SW 1271 (cell line): Measurements from ENCODE around the gene ACSL6.

ENCODE experiments used
- DNase-seq, 2 experiments: peaks; one replicate each; lab custom pipeline; 2025; lab: John Stamatoyannopoulos, UW

ACSL6 gene

GRCh38 chr5:131999441-132000240, 11.8 kb downstream of the ACSL6 start:
- no peak for DNase-seq

- DNase-seq: no peak
Observed at GRCh38 chr5:131999041-131999440, 12.4 kb downstream of the ACSL6 start.

GRCh38 chr5:131998431-131999040, 12.9 kb downstream of the ACSL6 start:
- no peak for DNase-seq

GRCh38 chr5:131997727-131998117, 13.7 kb downstream of the ACSL6 start:
- no peak for DNase-seq

- no peak for DNase-seq
Observed at GRCh38 chr5:131997026-131997726, 14.3 kb downstream of the ACSL6 start.

- no peak for DNase-seq
Observed at GRCh38 chr5:131996210-131997025, 15.0 kb downstream of the ACSL6 start.

GRCh38 chr5:131994533-131995226, 16.8 kb downstream of the ACSL6 start:
- DNase-seq: no peak

GRCh38 chr5:131994090-131994489, 17.4 kb downstream of the ACSL6 start:
- DNase-seq: no peak

GRCh38 chr5:131993676-131994075, 17.8 kb downstream of the ACSL6 start:
- DNase-seq: no peak

- no peak for DNase-seq
Observed at GRCh38 chr5:131992370-131992769, 19.1 kb downstream of the ACSL6 start.

GRCh38 chr5:131991593-131992324, 19.7 kb downstream of the ACSL6 start:
- no peak for DNase-seq

GRCh38 chr5:131990716-131991115, 20.7 kb downstream of the ACSL6 start:
- no peak for DNase-seq

- DNase-seq: no peak
Observed at GRCh38 chr5:131988601-131989000, 22.9 kb downstream of the ACSL6 start.

GRCh38 chr5:131987251-131987650, 24.2 kb downstream of the ACSL6 start:
- no peak for DNase-seq

- DNase-seq: no peak
Observed at GRCh38 chr5:131986161-131986912, 25.1 kb downstream of the ACSL6 start.

GRCh38 chr5:131984956-131985665, 26.3 kb downstream of the ACSL6 start:
- DNase-seq: no peak

- no peak for DNase-seq
Observed at GRCh38 chr5:131983244-131983771, 28.1 kb downstream of the ACSL6 start.

GRCh38 chr5:131981516-131981915, 29.9 kb downstream of the ACSL6 start:
- no peak for DNase-seq

- DNase-seq: no peak
Observed at GRCh38 chr5:131980696-131981095, 30.8 kb downstream of the ACSL6 start.
